ENCODE data around the gene PKDCC. TPM values are rescaled to one million over a fixed set of nuclear protein-coding genes. Genes with fewer than 3 reads are reported as not detected.

The PKDCC gene
- total and polyA plus RNA-seq, 2 of the 13 experiments (the other 11 are each of a cell fraction or from before 2014, with no cell fraction given) = 52.6 to 58.8 TPM

GRCh38 chr2:42045848-42046748 lies 1.7 kb upstream of the PKDCC start (continued):
- TF ChIP-seq STAT6 (CRISPR knock-in tag; IDR thresholded peaks at IDR 0.05; ENCODE audit: borderline replicate concordance) = no peak
- TF ChIP-seq NFE2 (CRISPR knock-in tag; IDR thresholded peaks at IDR 0.05) = no peak
- peak; percentile 35; the same call in 1 of the 2 replicates for TF ChIP-seq NCOA2 (CRISPR knock-in tag; IDR thresholded peaks at IDR 0.05)
- no peak for TF ChIP-seq HNRNPH1 (optimal IDR thresholded peaks at IDR 0.05; ENCODE audit: low read depth, low read length)
- no peak for TF ChIP-seq ZNF720 (CRISPR knock-in tag; IDR thresholded peaks at IDR 0.05)
- TF ChIP-seq ZFP41 (CRISPR knock-in tag; IDR thresholded peaks at IDR 0.05; ENCODE audit: borderline replicate concordance) = no peak; the same call in 1 of the 2 replicates
- 0 out of 2 replicates have a peak, but pooled peaks have one; percentile 55 for TF ChIP-seq ZSCAN31 (CRISPR knock-in tag; IDR thresholded peaks at IDR 0.05; ENCODE audit: low read depth)
- peak; percentile 11; the same call in 1 of the 2 replicates for TF ChIP-seq POGZ (CRISPR knock-in tag; IDR thresholded peaks at IDR 0.05)
- no peak for TF ChIP-seq BCLAF1 (IDR thresholded peaks at IDR 0.05)
- no peak for TF ChIP-seq ZNF775 (CRISPR knock-in tag; IDR thresholded peaks at IDR 0.05; ENCODE audit: borderline replicate concordance)
- TF ChIP-seq ZNF629 (CRISPR knock-in tag; conservative IDR thresholded peaks at IDR 0.05) = 0 out of 2 replicates have a peak, but pooled peaks have one; percentile 3
- TF ChIP-seq CREB3 (CRISPR knock-in tag; IDR thresholded peaks at IDR 0.05) = no peak
- no peak for TF ChIP-seq ZNF264 (CRISPR knock-in tag; IDR thresholded peaks at IDR 0.05)
- TF ChIP-seq ZNF607 (CRISPR knock-in tag; IDR thresholded peaks at IDR 0.05; ENCODE audit: borderline replicate concordance) = no peak
- no peak; the same call in 1 of the 2 replicates for TF ChIP-seq MEIS2 (CRISPR knock-in tag; IDR thresholded peaks at IDR 0.05)
- TF ChIP-seq GABPA (IDR thresholded peaks at IDR 0.05; ENCODE audit: low read depth, low read length) = no peak
- TF ChIP-seq GABPA (CRISPR knock-in tag; IDR thresholded peaks at IDR 0.05; ENCODE audit: low read depth) = no peak
- TF ChIP-seq ZFP36L1 (CRISPR knock-in tag; IDR thresholded peaks at IDR 0.05) = no peak
- peak; percentile 40; the same call in 1 of the 2 replicates for TF ChIP-seq SOX5 (CRISPR knock-in tag; IDR thresholded peaks at IDR 0.05; ENCODE audit: borderline replicate concordance)
- TF ChIP-seq ZBTB7A (CRISPR knock-in tag; IDR thresholded peaks at IDR 0.05) = peak; percentile 66; the same call in 1 of the 2 replicates
- TF ChIP-seq RARG (CRISPR knock-in tag; IDR thresholded peaks at IDR 0.05; ENCODE audit: low read depth) = no peak

Measured in HepG2 (cell line).